Measurements from ENCODE around the gene CISD2.
"Not testable (repeated sequence)": the region's sequence is repeated elsewhere in the genome, so short reads cannot be mapped to it uniquely, and the experiment has no call there.

The CISD2 gene

GRCh38 chr4:102850370-102850769 is 18.4 kb upstream of the CISD2 start:
- DNase-seq (ENCODE audit: insufficient read length, low spot score), result no peak
- TF ChIP-seq, protein P1, sequence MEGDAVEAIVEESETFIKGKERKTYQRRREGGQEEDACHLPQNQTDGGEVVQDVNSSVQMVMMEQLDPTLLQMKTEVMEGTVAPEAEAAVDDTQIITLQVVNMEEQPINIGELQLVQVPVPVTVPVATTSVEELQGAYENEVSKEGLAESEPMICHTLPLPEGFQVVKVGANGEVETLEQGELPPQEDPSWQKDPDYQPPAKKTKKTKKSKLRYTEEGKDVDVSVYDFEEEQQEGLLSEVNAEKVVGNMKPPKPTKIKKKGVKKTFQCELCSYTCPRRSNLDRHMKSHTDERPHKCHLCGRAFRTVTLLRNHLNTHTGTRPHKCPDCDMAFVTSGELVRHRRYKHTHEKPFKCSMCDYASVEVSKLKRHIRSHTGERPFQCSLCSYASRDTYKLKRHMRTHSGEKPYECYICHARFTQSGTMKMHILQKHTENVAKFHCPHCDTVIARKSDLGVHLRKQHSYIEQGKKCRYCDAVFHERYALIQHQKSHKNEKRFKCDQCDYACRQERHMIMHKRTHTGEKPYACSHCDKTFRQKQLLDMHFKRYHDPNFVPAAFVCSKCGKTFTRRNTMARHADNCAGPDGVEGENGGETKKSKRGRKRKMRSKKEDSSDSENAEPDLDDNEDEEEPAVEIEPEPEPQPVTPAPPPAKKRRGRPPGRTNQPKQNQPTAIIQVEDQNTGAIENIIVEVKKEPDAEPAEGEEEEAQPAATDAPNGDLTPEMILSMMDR (IDR thresholded peaks at IDR 0.05; ENCODE audit: insufficient read depth, missing control alignments), result no peak
- FAIRE-seq, result no peak

- TF ChIP-seq, protein P1 (IDR thresholded peaks at IDR 0.05; ENCODE audit: insufficient read depth, missing control alignments), result no peak
- no peak for DNase-seq (ENCODE audit: insufficient read length, low spot score)
- FAIRE-seq, result peak; percentile 11
These were observed 9.8 kb upstream of the CISD2 start for GRCh38 chr4:102858828-102859464.

DNA sequence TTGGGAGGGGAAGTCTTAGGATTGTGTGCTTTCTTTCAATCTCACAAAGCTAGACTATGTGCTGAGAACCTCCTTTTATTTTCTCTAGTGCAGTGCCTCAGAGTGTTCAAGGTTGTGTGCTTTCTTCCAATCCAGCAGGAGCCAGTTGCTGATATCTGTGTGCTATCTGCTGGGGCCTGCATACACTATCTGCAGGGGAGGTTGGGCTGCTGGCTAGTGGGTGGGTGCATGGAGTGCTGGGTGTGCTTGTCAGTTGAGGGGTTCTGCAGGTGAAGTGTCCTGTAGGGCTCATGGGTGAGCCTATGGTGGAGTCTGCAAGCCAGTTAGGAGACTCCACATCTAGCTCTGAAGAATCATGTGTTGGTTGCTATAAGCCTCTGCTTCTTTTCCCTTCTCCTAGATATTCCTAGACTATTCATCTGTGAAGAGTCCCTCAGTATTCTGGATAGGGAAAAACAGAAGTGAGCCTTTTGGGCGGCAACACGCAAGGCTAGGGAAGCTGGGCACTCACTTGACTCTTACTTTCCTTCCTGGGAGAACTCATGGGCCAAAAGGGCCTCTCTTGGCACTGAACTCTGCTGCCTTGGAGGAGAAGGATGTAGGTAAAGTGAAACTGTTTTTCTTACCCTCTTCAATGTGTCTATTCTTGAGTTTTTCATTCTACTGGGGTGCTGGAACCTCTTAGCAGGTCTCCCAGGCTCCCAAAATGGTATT is 8.0 kb upstream of the CISD2 start:
- no peak for DNase-seq (ENCODE audit: insufficient read length, low spot score)
- TF ChIP-seq, protein P1 (IDR thresholded peaks at IDR 0.05; ENCODE audit: insufficient read depth, missing control alignments), result no peak
- no peak for FAIRE-seq

DNA sequence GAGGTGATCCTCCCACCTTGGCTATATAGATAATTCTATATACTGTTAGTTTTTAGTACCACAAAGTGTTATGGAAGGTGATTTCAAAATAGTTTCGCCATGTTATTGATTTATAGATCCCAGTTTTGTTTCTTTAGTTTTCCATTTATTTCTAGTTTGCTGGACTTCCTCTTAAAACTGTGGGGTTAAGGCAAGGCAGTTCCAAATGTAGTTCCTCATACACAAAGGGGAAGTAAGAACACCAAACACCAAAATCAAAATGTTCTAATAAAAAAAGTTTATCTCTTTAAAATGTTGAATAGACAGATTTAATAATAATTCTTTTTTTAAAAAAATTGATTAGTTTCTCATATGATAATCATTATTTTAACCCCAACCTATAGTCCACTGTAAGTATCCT is 6.8 kb upstream of the CISD2 start:
- DNase-seq (ENCODE audit: insufficient read length, low spot score), result no peak
- TF ChIP-seq, protein P1 (IDR thresholded peaks at IDR 0.05; ENCODE audit: insufficient read depth, missing control alignments), result no peak
- no peak for FAIRE-seq

- TF ChIP-seq, protein P1 (IDR thresholded peaks at IDR 0.05; ENCODE audit: insufficient read depth, missing control alignments), result no peak
- DNase-seq (ENCODE audit: insufficient read length, low spot score) (no peak), FAIRE-seq (no peak)
These were observed 6.0 kb upstream of the CISD2 start for GRCh38 chr4:102862747-102863146.

DNA sequence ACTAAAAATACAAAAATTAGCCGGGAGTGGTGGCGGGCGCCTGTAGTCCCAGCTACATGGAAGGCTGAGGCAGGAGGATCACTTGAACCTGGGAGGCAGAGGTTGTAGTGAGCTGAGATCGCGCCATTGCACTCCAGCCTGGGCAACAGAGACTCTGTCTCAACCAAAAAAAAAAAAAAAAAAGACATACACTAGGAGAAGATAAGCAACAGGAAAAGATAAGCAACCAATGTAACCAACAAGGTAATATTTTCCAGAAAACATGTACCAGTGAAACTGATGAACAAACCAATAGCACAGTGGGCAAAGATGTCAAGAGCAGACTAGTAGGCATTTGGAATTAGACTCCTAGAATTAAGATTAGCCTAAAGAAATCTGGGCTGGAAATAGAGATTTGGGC is 3.5 kb upstream of the CISD2 start:
- FAIRE-seq; DNase-seq (ENCODE audit: insufficient read length, low spot score): not testable (repeated sequence)

GRCh38 chr4:102867278-102868152 is 1.3 kb upstream of the CISD2 start:
- TF ChIP-seq, protein P1 (IDR thresholded peaks at IDR 0.05; ENCODE audit: insufficient read depth, missing control alignments), result no peak
- DNase-seq (ENCODE audit: insufficient read length, low spot score) (no peak), FAIRE-seq (no peak)
